BJ (cell line): ENCODE measurements around the gene MCU. TPM values are rescaled to one million over a fixed set of nuclear protein-coding genes. Genes with fewer than 3 reads are reported as not detected.
"Not testable (repeated sequence)": the region's sequence is repeated elsewhere in the genome, so short reads cannot be mapped to it uniquely, and the experiment has no call there.

Experiments
- CTCF ChIA-PET: fragments of 350-600 bp; formaldehyde crosslinking; extraction: SDS; loops from one replicate; lab custom pipeline; 2021; ENCODE audit warnings: antibody characterized with exemption, inconsistent platforms; lab: Yijun Ruan, JAX
- POLR2A ChIA-PET: fragments of 300-600 bp; sonication (Branson Sonifier 250); formaldehyde crosslinking; extraction: SDS; loops from one replicate; lab custom pipeline; 2021; ENCODE audit warnings: antibody characterized with exemption; lab: Charles Lee
- DNase-seq: peaks from one replicate; pipeline ENCODE4 v3.0.0-alpha.2; 2011; ENCODE audit warnings: low read depth
- H3K27me3 ChIP-seq: 2 replicates; pipeline ENCODE4 v1.6.0; 2011; ENCODE audit warnings: low read length; ENCODE audit not compliant: control insufficient read depth, insufficient read depth
- H3K36me3 ChIP-seq: 2 replicates; pipeline ENCODE4 v1.5.1; 2011; ENCODE audit warnings: low read length; ENCODE audit not compliant: control insufficient read depth, insufficient read depth
- H3K4me3 ChIP-seq: 2 replicates; pipeline ENCODE4 v1.5.1; 2011; ENCODE audit warnings: low read depth, mild to moderate bottlenecking, control low read depth, low read length
- polyA plus RNA-seq: library from polyadenylated mRNA; depleted of rRNA; stranded (reverse); fragments of >200 nt; gene quantifications from 2 replicates; pipeline ENCODE4 v1.2.3, GENCODE V29; 2011
- TF ChIP-seq, protein P1 (sequence below): IDR thresholded peaks from 2 replicates; pipeline ENCODE4 v1.5.1; 2011; ENCODE audit warnings: low read depth, mild to moderate bottlenecking, control low read depth, inconsistent platforms, low read length, moderate library complexity; ENCODE audit not compliant: insufficient read depth

Gene MCU
- polyA plus RNA-seq, 1 experiment, result 78.7 TPM

DNA sequence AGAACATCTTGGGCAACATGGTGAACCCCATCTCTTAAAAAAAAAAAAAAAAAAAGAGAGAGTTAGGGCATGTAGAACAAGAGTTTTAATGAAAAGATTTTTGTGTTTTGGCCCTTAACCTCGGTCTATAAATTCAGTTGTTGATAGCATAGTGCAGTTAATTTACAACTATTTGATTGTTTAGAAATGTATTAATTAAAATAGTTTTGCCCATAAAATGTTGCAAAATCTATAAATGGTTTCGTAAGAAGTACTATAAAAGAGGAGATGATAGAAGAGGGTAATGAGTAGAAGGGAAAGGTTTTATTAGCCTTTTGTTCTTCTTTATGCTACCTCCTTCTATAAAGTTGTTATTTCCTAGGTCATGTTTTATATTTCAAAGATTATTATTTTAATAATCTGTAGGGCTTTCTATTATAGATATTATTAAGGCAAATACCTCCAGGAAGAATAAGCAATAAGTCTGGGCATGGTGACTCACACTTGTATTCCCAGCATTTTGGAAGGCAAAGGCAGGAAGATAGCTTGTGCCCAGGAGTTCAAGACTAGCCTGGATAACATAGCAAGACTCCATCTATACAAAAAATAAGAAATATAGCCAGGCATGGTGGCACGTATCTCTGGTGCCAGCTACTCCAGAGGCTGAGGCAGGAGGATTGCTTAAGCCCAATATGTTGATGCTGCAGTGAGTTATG, 73.3 kb downstream of the MCU start:
- no peaks in the 10 kb centered on the region for H3K36me3 ChIP-seq
- no peaks in the 10 kb centered on the region for H3K27me3 ChIP-seq
- ChIA-PET POLR2A (no interaction called here), CTCF (no interaction called here)
- DNase-seq, result peak; percentile 53
- H3K4me3 ChIP-seq, result no peak overlapping the region
- TF ChIP-seq, protein P1, sequence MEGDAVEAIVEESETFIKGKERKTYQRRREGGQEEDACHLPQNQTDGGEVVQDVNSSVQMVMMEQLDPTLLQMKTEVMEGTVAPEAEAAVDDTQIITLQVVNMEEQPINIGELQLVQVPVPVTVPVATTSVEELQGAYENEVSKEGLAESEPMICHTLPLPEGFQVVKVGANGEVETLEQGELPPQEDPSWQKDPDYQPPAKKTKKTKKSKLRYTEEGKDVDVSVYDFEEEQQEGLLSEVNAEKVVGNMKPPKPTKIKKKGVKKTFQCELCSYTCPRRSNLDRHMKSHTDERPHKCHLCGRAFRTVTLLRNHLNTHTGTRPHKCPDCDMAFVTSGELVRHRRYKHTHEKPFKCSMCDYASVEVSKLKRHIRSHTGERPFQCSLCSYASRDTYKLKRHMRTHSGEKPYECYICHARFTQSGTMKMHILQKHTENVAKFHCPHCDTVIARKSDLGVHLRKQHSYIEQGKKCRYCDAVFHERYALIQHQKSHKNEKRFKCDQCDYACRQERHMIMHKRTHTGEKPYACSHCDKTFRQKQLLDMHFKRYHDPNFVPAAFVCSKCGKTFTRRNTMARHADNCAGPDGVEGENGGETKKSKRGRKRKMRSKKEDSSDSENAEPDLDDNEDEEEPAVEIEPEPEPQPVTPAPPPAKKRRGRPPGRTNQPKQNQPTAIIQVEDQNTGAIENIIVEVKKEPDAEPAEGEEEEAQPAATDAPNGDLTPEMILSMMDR, result no peak

DNA sequence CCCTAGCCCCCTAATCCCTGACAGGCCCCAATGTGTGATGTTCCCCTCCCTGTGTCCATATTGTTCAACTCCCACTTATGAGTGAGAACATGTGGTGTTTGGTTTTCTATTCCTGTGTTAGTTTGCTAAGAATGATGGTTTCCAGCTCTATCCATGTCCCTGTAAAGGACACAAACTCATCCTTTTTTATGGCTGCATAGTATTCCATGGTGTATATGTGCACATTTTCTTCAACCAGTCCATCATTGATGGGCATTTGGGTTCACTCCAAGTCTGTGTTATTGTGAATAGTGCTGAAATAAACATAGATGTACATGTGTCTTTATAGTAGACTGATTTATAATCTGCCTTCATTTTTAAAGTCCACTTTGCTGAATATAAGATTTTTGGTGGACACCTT, 79.3 kb downstream of the MCU start:
- CTCF ChIA-PET, DNase-seq, H3K36me3 ChIP-seq, POLR2A ChIA-PET, H3K4me3 ChIP-seq, H3K27me3 ChIP-seq: not testable (repeated sequence)

DNA sequence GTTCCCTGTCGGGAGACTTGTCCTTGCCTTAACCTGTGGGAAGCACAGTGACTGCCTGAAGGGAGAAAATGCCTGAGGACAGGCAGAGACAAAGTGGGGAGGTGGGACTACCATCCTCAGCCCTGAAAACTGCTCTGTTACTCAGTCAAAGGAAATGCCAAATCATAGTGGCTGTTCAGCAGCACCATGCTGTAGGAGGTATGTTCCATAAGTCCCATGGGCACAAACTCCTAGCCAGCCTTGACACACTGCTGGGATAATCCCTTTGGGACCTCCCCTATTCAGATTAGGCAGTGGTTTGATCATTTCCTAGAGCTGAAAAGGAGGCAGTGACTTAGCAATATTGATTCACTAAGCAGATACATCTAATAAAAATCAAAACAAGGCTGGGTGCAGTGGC, 80.1 kb downstream of the MCU start:
- H3K36me3 ChIP-seq, result no peaks in the 10 kb centered on the region; the same call in 1 of the 2 replicates
- H3K4me3 ChIP-seq, result no peak overlapping the region
- CTCF ChIA-PET, result no interaction called here
- TF ChIP-seq, protein P1, result no peak
- DNase-seq, result no peak
- H3K27me3 ChIP-seq, result no peaks in the 10 kb centered on the region
- POLR2A ChIA-PET, result no interaction called here

DNA sequence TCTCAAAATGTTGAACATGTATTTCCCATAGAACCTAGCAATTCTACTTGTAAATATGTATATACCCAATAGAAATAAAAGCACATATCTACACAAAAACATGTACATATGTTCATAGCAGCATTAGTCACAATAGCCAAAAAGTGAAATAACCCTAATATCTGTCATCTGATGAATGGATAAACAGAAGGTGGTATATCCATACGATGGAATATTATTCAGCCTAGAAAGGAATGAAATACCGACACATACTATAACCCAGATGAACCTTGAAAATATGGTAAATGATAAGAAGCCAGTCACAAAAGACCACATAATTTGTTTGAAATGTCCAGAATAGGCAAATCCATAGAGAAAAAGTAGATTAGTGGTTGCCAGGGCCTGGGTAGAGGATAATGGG, 87.9 kb downstream of the MCU start:
- H3K4me3 ChIP-seq, result no peak overlapping the region
- ChIA-PET CTCF (no interaction called here), POLR2A (no interaction called here)
- no peaks in the 10 kb centered on the region for H3K27me3 ChIP-seq
- TF ChIP-seq, protein P1, result no peak
- no peak for DNase-seq
- H3K36me3 ChIP-seq, result no peaks in the 10 kb centered on the region

DNA sequence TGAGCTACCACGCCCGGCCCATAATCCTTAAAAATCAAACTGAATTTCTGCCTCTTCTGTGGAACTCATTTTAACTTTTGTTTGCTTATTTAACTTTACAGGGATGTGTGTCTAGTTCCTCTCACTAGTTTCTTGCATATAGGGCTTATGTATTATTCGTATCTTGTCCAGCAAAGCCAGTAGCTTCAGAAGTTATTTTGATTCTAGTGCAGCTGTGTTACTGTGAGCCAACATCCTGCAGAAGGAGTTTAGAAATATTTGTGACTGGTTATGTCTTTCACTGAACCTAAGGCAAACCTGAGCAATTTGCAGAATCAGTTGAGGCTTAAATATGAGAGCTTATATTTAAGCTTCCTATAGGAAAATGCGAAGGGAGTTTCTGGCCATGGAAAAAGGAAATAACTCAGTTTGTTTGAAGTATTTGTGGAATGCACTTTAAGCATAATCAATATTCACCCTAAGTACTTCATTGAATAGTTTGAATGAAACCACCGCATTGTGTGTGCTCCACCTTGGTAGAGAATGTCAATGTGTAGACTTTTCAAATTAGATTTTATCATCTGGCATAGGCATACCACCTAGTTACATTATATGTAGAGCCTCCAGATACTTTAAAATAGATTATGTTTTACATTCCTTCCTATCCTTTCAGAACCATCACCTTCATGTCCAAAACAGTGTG, 90.8 kb downstream of the MCU start:
- ChIA-PET POLR2A (no interaction called here), CTCF (interaction anchor here (0.6 to 1.4 kb wide), 2 partner anchors 51 to 372 kb away, joined by 3 to 4 read pairs; no protein-coding TSS in a partner anchor)
- H3K4me3 ChIP-seq, result no peak overlapping the region
- TF ChIP-seq, protein P1, result no peak
- no peaks in the 10 kb centered on the region for H3K27me3 ChIP-seq
- H3K36me3 ChIP-seq, result no peaks in the 10 kb centered on the region
- no peak for DNase-seq
